ENCODE results near the gene CR1L.

DNA sequence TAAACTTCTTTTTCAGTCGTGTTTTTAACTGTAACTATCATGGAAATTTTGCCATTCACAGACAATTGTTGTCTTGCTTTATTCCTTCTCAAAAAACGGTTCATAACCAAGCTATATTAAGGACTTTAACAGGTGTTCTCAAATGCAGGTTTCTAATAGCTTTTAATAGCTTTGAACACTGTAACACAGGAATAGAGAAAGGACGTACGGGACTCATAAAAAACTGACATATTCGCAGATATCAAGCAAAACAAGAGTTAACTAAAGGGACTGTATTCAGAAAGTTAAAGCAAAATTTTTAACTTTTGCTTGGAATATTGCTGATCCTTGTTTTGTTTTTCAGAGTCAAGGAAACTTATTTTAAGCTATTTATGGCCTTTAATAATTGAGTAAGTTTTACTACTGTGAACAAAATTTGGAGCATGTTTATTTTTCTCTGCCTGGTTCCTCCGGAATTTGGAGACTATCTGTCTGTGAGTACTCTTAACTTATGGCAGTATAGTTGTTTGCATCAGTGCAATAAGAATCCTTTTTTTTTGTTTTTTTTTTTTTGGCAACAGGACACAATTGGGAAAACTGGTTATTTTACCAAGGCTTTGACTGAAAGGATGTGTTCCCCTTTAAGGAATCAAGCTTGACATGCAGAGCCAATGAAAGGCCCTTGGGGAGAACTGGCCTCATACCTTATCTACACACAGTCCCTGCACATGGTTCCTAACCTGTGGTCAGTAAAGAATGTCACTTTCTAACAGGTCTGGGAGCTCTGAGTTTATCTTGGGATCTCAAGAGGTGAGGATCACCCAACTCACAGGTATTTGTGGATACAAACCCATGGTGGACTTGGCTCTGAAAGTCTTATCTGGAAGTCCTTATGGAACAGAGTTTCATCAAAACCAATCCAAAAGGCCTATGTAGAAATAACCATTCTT, 101.2 kb downstream of the CR1L start:
- TF ChIP-seq, protein P1, sequence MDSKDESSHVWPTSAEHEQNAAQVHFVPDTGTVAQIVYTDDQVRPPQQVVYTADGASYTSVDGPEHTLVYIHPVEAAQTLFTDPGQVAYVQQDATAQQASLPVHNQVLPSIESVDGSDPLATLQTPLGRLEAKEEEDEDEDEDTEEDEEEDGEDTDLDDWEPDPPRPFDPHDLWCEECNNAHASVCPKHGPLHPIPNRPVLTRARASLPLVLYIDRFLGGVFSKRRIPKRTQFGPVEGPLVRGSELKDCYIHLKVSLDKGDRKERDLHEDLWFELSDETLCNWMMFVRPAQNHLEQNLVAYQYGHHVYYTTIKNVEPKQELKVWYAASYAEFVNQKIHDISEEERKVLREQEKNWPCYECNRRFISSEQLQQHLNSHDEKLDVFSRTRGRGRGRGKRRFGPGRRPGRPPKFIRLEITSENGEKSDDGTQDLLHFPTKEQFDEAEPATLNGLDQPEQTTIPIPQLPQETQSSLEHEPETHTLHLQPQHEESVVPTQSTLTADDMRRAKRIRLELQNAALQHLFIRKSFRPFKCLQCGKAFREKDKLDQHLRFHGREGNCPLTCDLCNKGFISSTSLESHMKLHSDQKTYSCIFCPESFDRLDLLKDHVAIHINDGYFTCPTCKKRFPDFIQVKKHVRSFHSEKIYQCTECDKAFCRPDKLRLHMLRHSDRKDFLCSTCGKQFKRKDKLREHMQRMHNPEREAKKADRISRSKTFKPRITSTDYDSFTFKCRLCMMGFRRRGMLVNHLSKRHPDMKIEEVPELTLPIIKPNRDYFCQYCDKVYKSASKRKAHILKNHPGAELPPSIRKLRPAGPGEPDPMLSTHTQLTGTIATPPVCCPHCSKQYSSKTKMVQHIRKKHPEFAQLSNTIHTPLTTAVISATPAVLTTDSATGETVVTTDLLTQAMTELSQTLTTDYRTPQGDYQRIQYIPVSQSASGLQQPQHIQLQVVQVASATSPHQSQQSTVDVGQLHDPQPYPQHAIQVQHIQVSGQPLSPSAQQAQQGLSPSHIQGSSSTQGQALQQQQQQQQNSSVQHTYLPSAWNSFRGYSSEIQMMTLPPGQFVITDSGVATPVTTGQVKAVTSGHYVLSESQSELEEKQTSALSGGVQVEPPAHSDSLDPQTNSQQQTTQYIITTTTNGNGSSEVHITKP (tag by site-specific recombination; IDR thresholded peaks at IDR 0.05) = no peak
- no peak for TF ChIP-seq SP2 (tag by site-specific recombination; IDR thresholded peaks at IDR 0.05)
- TF ChIP-seq ZNF747 (tag by site-specific recombination; IDR thresholded peaks at IDR 0.05) = no peak
- TF ChIP-seq ZNF626 (tag by site-specific recombination; IDR thresholded peaks at IDR 0.05) = no peak
